Prostate gland (tissue), 2 donors: Measurements from ENCODE around the gene ASAP3. TPM values are rescaled to one million over a fixed set of nuclear protein-coding genes. Genes with fewer than 3 reads are reported as not detected.

Experiments
- total RNA-seq, 2 donors: library from RNA; depleted of rRNA; stranded (reverse); fragments of >200 nt; gene quantifications; one replicate each; pipeline ENCODE4 v1.1.0, GENCODE V29; 2016

The ASAP3 gene
- total RNA-seq, 2 donors from 2014 or later = 76.5 to 83.1 TPM

Other genes starting within 250 kb of the ASAP3 start
- 10 to 100 TPM; 85.8 to 88.1 TPM for gene HNRNPR, start 139.9 kb downstream of the ASAP3 start, total RNA-seq
- gene ZNF436, start 114.3 kb downstream of the ASAP3 start, total RNA-seq = 10 to 100 TPM; 25.3 to 29.5 TPM
- gene TCEA3, start 59.4 kb downstream of the ASAP3 start, total RNA-seq = 100 to 1,000 TPM in 1 of 2 donors, 10 to 100 TPM in 1; 65.2 to 115 TPM
- 1 to 10 TPM; 1.0 to 4.1 TPM for gene E2F2, start 47.1 kb upstream of the ASAP3 start, total RNA-seq
- 100 to 1,000 TPM; 151 to 184 TPM for gene ID3, start 75.3 kb upstream of the ASAP3 start, total RNA-seq
- 1,000 to 10,000 TPM in 1 of 2 donors, 100 to 1,000 TPM in 1; 784 to 1,458 TPM for gene RPL11, start 207.6 kb upstream of the ASAP3 start, total RNA-seq